Measurements from ENCODE around the gene YEATS2.
"Not testable (repeated sequence)": the region's sequence is repeated elsewhere in the genome, so short reads cannot be mapped to it uniquely, and the experiment has no call there.

Gene YEATS2

DNA sequence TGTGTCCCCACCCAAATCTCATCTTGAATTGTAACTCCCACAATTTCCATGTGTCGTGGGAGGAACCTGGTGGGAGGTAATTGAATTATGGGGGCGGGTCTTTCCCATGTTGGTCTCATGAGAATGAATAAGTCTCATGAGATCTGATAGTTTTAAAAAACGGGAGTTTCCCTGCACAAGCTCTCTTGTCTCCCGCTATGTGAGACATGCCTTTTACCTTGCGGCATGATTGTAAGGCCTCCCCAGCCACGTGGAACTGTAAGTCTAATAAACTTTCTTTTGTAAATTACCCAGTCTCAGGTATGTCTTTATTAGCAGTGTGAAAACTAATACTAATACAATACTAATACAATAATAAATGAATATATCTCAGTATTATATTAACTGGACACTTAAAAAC is 9.9 kb upstream of the YEATS2 start:
- H3K27ac ChIP-seq (replicated peaks) = no peak overlapping the region
- H3K4me3 ChIP-seq (replicated peaks; ENCODE audit: insufficient read depth, low read length) = no peak overlapping the region
- TF ChIP-seq GABPA (IDR thresholded peaks at IDR 0.05; ENCODE audit: low read depth) = no peak
- no peak for TF ChIP-seq SPI1 (IDR thresholded peaks at IDR 0.05; ENCODE audit: borderline replicate concordance, low read depth)
- no peak for DNase-seq (ENCODE audit: low read depth in 1 of 2, low spot score in 1 of 2)
- no peaks in the 10 kb centered on the region for H3K27me3 ChIP-seq (ENCODE audit: insufficient read depth, poor library complexity, severe bottlenecking)

DNA sequence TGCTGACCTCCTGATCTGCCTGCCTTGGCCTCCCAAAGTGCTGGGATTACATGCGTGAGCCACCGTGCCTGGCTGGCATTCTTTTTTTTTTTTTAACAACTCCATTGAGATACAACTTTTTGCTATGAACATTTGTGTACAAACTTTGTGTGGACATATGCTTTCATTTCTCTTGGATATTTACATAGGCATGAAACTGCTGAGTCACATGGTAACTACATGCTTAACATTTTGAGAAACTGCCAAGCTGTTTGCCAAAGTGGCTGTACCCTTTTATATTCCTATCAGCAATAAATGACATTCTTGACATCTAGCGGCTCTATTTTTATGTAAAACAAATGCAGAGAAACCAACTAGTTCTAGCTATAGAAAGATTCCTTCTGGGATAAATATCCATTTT is 8.7 kb upstream of the YEATS2 start:
- Histone ChIP-seq H3K27me3 (ENCODE audit: insufficient read depth, poor library complexity, severe bottlenecking) (no peaks in the 10 kb centered on the region), H3K27ac (replicated peaks) (no peak overlapping the region), H3K4me3 (replicated peaks; ENCODE audit: insufficient read depth, low read length) (no peak overlapping the region)
- DNase-seq (ENCODE audit: low read depth in 1 of 2, low spot score in 1 of 2) = no peak
- TF ChIP-seq GABPA (IDR thresholded peaks at IDR 0.05; ENCODE audit: low read depth) (no peak), POLR2AphosphoS5 (IDR thresholded peaks at IDR 0.05; ENCODE audit: low read depth) (no peak), SPI1 (IDR thresholded peaks at IDR 0.05; ENCODE audit: borderline replicate concordance, low read depth) (no peak)
- TF ChIP-seq, protein P1, sequence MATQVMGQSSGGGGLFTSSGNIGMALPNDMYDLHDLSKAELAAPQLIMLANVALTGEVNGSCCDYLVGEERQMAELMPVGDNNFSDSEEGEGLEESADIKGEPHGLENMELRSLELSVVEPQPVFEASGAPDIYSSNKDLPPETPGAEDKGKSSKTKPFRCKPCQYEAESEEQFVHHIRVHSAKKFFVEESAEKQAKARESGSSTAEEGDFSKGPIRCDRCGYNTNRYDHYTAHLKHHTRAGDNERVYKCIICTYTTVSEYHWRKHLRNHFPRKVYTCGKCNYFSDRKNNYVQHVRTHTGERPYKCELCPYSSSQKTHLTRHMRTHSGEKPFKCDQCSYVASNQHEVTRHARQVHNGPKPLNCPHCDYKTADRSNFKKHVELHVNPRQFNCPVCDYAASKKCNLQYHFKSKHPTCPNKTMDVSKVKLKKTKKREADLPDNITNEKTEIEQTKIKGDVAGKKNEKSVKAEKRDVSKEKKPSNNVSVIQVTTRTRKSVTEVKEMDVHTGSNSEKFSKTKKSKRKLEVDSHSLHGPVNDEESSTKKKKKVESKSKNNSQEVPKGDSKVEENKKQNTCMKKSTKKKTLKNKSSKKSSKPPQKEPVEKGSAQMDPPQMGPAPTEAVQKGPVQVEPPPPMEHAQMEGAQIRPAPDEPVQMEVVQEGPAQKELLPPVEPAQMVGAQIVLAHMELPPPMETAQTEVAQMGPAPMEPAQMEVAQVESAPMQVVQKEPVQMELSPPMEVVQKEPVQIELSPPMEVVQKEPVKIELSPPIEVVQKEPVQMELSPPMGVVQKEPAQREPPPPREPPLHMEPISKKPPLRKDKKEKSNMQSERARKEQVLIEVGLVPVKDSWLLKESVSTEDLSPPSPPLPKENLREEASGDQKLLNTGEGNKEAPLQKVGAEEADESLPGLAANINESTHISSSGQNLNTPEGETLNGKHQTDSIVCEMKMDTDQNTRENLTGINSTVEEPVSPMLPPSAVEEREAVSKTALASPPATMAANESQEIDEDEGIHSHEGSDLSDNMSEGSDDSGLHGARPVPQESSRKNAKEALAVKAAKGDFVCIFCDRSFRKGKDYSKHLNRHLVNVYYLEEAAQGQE (IDR thresholded peaks at IDR 0.05; ENCODE audit: insufficient replicate concordance, low read depth) = no peak
- TF ChIP-seq, protein P2, sequence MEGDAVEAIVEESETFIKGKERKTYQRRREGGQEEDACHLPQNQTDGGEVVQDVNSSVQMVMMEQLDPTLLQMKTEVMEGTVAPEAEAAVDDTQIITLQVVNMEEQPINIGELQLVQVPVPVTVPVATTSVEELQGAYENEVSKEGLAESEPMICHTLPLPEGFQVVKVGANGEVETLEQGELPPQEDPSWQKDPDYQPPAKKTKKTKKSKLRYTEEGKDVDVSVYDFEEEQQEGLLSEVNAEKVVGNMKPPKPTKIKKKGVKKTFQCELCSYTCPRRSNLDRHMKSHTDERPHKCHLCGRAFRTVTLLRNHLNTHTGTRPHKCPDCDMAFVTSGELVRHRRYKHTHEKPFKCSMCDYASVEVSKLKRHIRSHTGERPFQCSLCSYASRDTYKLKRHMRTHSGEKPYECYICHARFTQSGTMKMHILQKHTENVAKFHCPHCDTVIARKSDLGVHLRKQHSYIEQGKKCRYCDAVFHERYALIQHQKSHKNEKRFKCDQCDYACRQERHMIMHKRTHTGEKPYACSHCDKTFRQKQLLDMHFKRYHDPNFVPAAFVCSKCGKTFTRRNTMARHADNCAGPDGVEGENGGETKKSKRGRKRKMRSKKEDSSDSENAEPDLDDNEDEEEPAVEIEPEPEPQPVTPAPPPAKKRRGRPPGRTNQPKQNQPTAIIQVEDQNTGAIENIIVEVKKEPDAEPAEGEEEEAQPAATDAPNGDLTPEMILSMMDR (IDR thresholded peaks at IDR 0.05; ENCODE audit: insufficient read depth, low read length) = no peak

DNA sequence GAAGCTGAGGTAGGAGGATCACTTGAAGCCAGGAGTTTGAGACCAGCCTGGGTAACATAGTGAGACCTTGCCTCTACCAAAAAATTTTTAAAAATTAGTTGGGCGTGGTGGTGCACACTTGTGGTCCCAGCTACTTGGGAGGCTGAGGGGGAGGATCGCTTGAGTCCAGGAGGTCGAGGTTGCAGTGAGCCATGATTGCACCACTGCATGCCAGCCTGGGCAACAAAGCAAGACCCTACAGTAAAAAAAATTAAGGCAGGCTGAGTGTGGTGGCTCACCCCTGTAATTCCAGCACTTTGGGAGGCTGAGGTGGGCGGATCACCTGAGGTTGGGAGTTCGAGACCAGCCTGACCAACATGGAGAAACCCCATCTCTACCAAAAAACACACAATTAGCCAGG is 8.0 kb upstream of the YEATS2 start:
- not testable (repeated sequence) for H3K27ac ChIP-seq (replicated peaks); H3K4me3 ChIP-seq (replicated peaks; ENCODE audit: insufficient read depth, low read length); DNase-seq (ENCODE audit: low read depth in 1 of 2, low spot score in 1 of 2); H3K27me3 ChIP-seq (ENCODE audit: insufficient read depth, poor library complexity, severe bottlenecking)

DNA sequence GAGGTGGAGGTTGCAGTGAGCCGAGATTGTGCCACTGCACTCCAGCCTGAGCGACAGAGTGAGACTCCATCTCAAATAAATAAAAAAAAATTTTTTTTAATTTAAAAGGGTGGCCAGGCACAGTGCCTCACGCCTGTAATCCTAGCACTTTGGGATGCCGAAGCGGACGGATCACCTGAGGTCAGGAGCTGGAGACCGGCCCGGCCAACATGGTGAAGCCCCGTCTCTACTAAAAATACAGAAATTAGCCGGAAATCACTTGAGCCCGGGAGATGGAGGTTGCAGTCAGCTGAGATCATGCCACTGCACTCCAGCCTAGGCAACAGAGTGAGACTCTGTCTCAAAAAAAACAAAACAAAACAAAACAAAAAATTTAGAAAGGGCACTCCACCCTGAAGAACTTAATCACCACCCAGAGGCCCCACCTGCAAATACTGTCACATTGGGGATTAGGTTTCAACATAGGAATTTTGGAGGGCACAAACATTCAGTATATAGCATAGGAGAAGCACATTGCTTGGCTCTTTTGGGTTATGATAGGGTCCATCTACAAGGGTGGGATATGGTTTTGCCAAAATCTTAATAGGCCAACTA is 7.1 kb upstream of the YEATS2 start:
- TF ChIP-seq POLR2AphosphoS5 (IDR thresholded peaks at IDR 0.05; ENCODE audit: low read depth) = no peak
- TF ChIP-seq, protein P2 (IDR thresholded peaks at IDR 0.05; ENCODE audit: insufficient read depth, low read length) = no peak
- Histone ChIP-seq H3K4me3 (replicated peaks; ENCODE audit: insufficient read depth, low read length) (no peak overlapping the region), H3K27me3 (ENCODE audit: insufficient read depth, poor library complexity, severe bottlenecking) (no peaks in the 10 kb centered on the region), H3K27ac (replicated peaks) (no peak overlapping the region)
- DNase-seq (ENCODE audit: low read depth in 1 of 2, low spot score in 1 of 2) = no peak

DNA sequence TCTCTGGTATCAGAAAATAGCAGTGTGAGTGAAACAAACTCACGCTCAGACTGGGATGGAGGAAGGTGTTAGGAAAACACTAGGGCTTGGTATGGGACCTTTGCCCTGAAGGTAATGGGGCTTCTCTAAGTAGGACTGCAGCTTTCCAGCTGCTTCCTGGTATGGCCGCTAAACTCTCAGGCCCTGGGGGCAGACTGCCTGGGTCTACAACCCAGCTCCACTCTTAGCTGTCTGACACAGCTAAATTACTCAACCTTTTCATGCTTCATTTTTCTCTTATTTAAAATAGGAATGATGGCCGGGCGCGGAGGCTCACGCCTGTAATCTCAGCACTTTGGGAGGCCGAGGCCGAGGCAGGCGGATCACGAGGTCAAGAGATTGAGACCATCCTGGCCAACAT is 5.2 kb upstream of the YEATS2 start:
- Histone ChIP-seq H3K27me3 (ENCODE audit: insufficient read depth, poor library complexity, severe bottlenecking) (no peaks in the 10 kb centered on the region), H3K27ac (replicated peaks) (no peak overlapping the region), H3K4me3 (replicated peaks; ENCODE audit: insufficient read depth, low read length) (no peak overlapping the region)
- DNase-seq (ENCODE audit: low read depth in 1 of 2, low spot score in 1 of 2) = no peak
- no peak for TF ChIP-seq SPI1 (IDR thresholded peaks at IDR 0.05; ENCODE audit: borderline replicate concordance, low read depth)

DNA sequence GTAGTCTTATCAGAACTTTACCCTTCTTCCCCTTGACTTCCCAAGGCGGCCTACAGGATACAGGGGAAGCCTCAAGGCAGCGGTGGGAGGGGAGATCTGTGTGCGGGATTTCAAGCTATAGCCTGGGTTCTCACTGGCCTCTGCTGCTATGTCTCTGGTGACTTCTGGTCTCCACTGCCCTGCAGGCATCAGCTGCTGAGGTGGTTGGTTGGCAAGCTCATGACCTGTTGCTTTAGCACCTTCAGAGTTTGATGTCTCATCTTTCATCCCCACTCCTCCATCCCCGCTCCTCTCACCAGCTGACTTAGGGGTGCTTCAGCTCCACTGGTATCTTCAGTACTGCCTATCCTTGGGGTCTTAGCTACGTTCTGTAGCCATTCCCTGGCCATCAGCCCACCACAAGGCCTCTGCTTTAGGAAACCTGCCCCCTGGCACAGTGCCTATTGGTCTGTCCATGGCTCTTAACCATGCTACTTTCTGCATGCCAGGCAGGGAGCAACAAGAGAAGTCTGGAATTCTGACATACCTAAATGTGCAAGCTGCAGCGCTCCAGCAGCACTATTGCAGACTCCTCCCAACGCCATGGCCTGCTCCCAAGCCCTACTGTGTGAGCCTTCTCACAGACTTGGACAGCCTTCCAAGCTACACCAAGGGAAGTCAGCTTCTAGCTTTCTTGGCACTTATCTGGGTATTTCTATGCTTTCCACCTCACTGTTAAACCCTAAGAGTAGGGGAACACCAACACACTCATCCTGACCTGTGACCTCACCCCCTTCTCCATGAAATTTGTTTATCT is 1.8 kb upstream of the YEATS2 start:
- Histone ChIP-seq H3K27ac (replicated peaks) (no peak overlapping the region), H3K27me3 (ENCODE audit: insufficient read depth, poor library complexity, severe bottlenecking) (no peaks in the 10 kb centered on the region), H3K4me3 (replicated peaks; ENCODE audit: insufficient read depth, low read length) (no peak overlapping the region)
- no peak for TF ChIP-seq SPI1 (IDR thresholded peaks at IDR 0.05; ENCODE audit: borderline replicate concordance, low read depth)
- no peak for DNase-seq (ENCODE audit: low read depth in 1 of 2, low spot score in 1 of 2)
